Measurements from ENCODE around the gene SKI. TPM values are rescaled to one million over a fixed set of nuclear protein-coding genes. Genes with fewer than 3 reads are reported as not detected.
A peak's percentile ranks its signal among the peaks of the same experiment; 100 is the strongest.

The SKI gene
- total RNA-seq, 6 donors from 2014 or later = 57.3 to 108 (median 96.9) TPM

DNA sequence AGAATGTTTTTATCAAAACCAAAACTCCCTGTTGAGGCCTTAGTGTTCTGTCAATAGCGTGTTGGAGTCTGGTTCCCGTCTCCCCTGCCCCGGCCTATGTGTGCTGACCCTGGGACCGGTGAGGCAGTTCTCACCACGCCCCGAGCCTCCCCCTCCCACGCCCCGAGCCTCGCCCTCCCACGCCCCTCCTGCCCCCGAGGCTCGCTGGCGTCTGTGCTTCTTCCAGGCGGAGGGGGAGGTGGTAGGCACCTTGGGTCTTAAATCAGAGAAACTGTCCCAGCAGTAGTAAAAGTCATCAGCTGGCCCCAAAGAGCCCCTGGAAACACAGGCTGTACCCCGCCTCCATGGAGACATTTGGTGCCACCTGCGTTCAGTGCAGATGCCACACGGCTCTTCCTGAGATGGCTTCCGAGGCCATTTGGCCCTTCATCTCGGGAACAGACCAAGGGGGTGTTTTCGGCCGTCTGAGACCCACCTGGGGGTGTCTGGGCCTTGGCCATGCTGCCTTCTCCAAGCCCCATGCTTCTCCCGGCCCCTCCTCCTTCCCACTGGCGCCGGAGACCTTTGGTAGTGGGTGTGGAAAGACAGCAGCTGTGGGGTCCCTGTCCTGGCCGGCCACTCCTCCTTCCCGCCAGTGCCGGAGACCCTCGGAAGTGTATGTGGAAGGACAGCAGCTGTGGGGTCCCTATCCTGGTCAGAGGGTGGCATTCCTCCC is 44.7 kb downstream of the SKI start:
- TF ChIP-seq EP300 (IDR thresholded peaks at IDR 0.05) (no peak), POLR2A (IDR thresholded peaks at IDR 0.05) (no peak), POLR2AphosphoS5 (IDR thresholded peaks at IDR 0.05) (no peak)
- TF ChIP-seq, protein P1, sequence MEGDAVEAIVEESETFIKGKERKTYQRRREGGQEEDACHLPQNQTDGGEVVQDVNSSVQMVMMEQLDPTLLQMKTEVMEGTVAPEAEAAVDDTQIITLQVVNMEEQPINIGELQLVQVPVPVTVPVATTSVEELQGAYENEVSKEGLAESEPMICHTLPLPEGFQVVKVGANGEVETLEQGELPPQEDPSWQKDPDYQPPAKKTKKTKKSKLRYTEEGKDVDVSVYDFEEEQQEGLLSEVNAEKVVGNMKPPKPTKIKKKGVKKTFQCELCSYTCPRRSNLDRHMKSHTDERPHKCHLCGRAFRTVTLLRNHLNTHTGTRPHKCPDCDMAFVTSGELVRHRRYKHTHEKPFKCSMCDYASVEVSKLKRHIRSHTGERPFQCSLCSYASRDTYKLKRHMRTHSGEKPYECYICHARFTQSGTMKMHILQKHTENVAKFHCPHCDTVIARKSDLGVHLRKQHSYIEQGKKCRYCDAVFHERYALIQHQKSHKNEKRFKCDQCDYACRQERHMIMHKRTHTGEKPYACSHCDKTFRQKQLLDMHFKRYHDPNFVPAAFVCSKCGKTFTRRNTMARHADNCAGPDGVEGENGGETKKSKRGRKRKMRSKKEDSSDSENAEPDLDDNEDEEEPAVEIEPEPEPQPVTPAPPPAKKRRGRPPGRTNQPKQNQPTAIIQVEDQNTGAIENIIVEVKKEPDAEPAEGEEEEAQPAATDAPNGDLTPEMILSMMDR (IDR thresholded peaks at IDR 0.05) = no peak
- DNase-seq (no peak), ATAC-seq (ENCODE audit: low FRiP score in 2 of 2) (no peak)
- no peaks in the 10 kb centered on the region for H3K9me3 ChIP-seq
- H3K4me1 ChIP-seq = peaks cover 92 to 100% (median 93%) of the 10 kb centered on the region in 4 donors
- H3K4me3 ChIP-seq = no peak overlapping the region
- peak overlapping the region; percentile 3 to 84 (median 48) for H3K27ac ChIP-seq
- peaks cover 0 to 4% (median 0%) of the 10 kb centered on the region in 4 donors for H3K36me3 ChIP-seq
- WGBS, 2 donors = 75 to 79% methylated on average over 25 to 27 of the region's 28 CpGs
- no peaks in the 10 kb centered on the region for H3K27me3 ChIP-seq

DNA sequence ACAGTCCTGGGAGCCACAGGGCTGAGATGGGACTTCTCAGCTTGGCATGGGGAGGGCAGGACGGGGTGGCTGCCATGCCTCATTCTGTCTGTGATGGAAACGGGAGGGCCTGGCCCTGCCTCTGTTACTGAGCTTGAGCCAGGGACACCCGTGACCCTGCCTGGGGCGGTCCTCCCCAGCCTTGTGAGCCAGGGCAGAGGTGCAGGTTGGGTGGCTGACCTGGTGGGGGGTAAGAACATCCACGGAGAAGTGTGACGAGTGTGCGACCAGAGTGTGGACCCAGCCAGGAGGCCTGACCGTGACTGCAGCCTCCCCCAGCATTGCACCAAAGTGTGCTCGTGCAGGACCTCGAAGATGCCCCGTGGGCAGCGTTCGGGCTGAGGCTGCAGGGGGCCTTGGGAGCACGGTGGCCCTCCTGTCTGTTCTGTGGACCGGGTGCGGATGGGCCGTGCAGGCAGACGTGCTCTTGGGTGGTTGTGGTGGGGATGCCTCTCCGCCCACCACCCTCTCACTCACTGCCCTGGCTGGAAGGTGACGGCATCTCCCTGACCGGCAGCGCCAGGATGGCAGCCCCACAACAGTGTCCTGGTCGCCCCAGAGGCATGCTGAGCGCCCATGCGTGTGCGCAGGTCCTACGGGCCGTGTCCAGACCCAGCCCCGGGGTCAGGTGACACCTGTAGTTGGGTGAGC is 45.4 kb downstream of the SKI start:
- H3K27me3 ChIP-seq = no peaks in the 10 kb centered on the region
- H3K4me1 ChIP-seq = peaks cover 92 to 100% (median 93%) of the 10 kb centered on the region in 4 donors
- WGBS, 2 donors = 88% methylated on average over 10 to 28 of the region's 29 CpGs
- peak overlapping the region; percentile 3 to 90 (median 57) for H3K27ac ChIP-seq
- no peak for ATAC-seq (ENCODE audit: low FRiP score in 2 of 2)
- TF ChIP-seq POLR2A (IDR thresholded peaks at IDR 0.05) (no peak), EP300 (IDR thresholded peaks at IDR 0.05) (no peak), POLR2AphosphoS5 (IDR thresholded peaks at IDR 0.05) (no peak)
- TF ChIP-seq, protein P1 (IDR thresholded peaks at IDR 0.05) = no peak
- peaks cover 0 to 5% (median 0%) of the 10 kb centered on the region in 4 donors for H3K36me3 ChIP-seq
- DNase-seq = no peak
- no peaks in the 10 kb centered on the region for H3K9me3 ChIP-seq
- no peak overlapping the region for H3K4me3 ChIP-seq

DNA sequence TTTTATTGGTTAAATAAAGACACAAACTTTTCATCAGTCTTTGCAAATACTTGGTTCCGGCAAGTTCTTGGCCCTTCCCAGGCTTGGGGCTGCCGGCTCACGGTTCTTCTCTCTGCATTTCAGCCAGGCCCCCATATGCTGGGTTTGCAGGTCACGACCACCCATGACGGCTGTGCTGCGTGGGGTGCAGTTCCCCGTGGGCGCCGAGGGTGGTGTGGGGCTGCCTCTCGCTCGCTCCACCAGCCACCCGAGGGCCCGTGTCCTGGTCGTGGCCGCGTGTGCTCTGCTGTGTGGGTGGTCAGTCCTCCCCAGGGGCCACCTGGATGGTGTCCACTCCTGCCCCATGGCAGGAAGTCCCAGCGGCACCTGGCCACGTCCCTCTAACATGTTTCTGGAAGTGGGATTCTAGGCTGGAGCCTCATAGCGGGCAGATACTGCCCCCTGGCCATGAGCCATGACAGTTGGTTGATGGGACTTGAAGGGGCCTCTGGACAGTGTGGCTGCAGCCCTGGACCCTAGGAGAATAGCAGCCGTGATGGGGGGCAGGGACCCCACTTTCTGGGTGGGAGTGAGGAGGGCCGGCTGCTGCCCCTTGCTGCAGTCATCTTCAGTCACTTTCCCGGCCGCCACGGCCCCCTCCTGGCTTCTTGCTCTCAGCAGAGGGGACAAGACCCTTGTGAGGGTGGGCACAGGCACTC is 46.3 kb downstream of the SKI start:
- peaks cover 93 to 100% (median 97%) of the 10 kb centered on the region in 4 donors for H3K4me1 ChIP-seq
- peak overlapping the region; percentile 76 to 90 (median 84) for H3K27ac ChIP-seq
- no peaks in the 10 kb centered on the region for H3K27me3 ChIP-seq
- DNase-seq (peak in 1 of 2 donors; percentile 72), ATAC-seq (ENCODE audit: low FRiP score in 2 of 2) (no peak)
- H3K9me3 ChIP-seq = no peaks in the 10 kb centered on the region
- TF ChIP-seq POLR2AphosphoS5 (IDR thresholded peaks at IDR 0.05) (no peak), POLR2A (IDR thresholded peaks at IDR 0.05) (no peak), EP300 (IDR thresholded peaks at IDR 0.05) (no peak)
- TF ChIP-seq, protein P1 (IDR thresholded peaks at IDR 0.05) = no peak
- no peak overlapping the region for H3K4me3 ChIP-seq
- 84 to 86% methylated on average over 17 to 19 of the region's 24 CpGs for WGBS, 2 donors
- H3K36me3 ChIP-seq = peaks cover 0 to 5% (median 0%) of the 10 kb centered on the region in 4 donors

DNA sequence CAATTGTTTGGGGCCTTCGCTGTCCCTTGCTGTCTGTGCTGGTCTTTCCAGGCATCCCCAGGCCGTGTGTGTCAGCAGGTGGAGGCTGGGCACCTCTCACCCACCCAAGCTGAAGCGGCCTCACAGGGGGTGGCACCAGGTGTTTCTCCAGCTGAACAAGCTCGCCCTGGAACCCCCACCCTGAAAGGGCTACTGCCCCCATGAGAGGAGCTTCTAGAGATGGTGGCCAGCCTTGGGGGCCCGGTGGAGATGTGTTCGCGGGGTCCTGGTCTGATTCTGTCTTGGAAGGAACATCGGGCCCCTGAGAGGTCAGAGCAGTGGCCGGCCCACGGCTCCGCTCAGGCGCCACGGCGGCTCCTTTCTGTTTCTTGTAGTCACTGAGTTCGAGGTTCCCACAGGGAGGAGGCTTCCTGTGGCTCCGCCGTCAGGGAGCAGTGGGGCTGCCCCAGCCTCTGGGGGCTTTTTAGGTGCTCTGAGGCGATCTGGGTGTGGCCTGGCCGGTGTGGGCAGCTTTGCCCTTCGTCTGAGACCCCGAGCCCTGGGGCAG is 46.9 kb downstream of the SKI start:
- peak overlapping the region; percentile 76 to 90 (median 84) for H3K27ac ChIP-seq
- H3K4me1 ChIP-seq = peaks cover 96 to 100% (median 100%) of the 10 kb centered on the region in 4 donors
- H3K4me3 ChIP-seq = no peak overlapping the region
- H3K27me3 ChIP-seq = no peaks in the 10 kb centered on the region
- H3K36me3 ChIP-seq = peaks cover 0 to 5% (median 0%) of the 10 kb centered on the region in 4 donors
- ATAC-seq (ENCODE audit: low FRiP score in 2 of 2) = no peak
- no peaks in the 10 kb centered on the region for H3K9me3 ChIP-seq
- peak in 1 of 2 donors; percentile 85 for DNase-seq
- 42 to 51% methylated on average over 14 to 20 of the region's 21 CpGs for WGBS, 2 donors
- no peak for TF ChIP-seq EP300 (IDR thresholded peaks at IDR 0.05)
- TF ChIP-seq, protein P1 (IDR thresholded peaks at IDR 0.05) = no peak

Measured in upper lobe of left lung (tissue), 6 donors.